GM23338 (cell line): ENCODE data around the gene PAX2.

ENCODE experiments used
- CTCF ChIP-seq, 2 experiments: fragments of 200-600 bp in 1 of 2; sonication (generic) in 1 of 2; conservative IDR thresholded peaks; 2 replicates each; pipeline versions ENCODE4 v1.5.1 to v1.6.1; 2016 to 2017; ENCODE audit warnings: antibody characterized with exemption in 2 of 2, low read depth in 2 of 2, mild to moderate bottlenecking in 2 of 2, moderate library complexity in 1 of 2
- EZH2phosphoT487 ChIP-seq: fragments of 200-600 bp; sonication (generic); IDR thresholded peaks from one replicate; pipeline ENCODE4 v1.8.1; 2018; ENCODE audit warnings: antibody characterized with exemption; ENCODE audit not compliant: unreplicated experiment

- no peak for TF ChIP-seq EZH2phosphoT487
- TF ChIP-seq CTCF (conservative IDR thresholded peaks at IDR 0.05; ENCODE audit: low read depth in 2 of 2) = no peak
These were observed 118.1 kb downstream of the PAX2 start for GRCh38 chr10:100863433-100863832.
